Lung (tissue), 12 donors: ENCODE data around the gene NAXD. TPM values are rescaled to one million over a fixed set of nuclear protein-coding genes. Genes with fewer than 3 reads are reported as not detected.

Experiments
- ATAC-seq: fragments of 200-7000 bp; cut with Tn5 transposase; one replicate; pipeline ENCODE4 v1.9.1; 2020; ENCODE audit warnings: moderate number of reproducible peaks; ENCODE audit not compliant: insufficient read depth, low FRiP score
- DNase-seq, 3 donors: peaks; one replicate each; pipeline ENCODE4 v3.0.0-alpha.2; 2013 to 2017
- H3K27ac ChIP-seq, 2 donors: one replicate each; pipeline ENCODE4 v1.5.1; 2013; ENCODE audit warnings: mild to moderate bottlenecking in 2 of 2, moderate library complexity in 2 of 2, control low read depth in 1 of 2, inconsistent platforms in 1 of 2, low read depth in 1 of 2, low read length in 1 of 2
- H3K27me3 ChIP-seq, 3 donors: one replicate each; pipeline ENCODE4 v1.5.1; 2013; ENCODE audit warnings: low read length in 2 of 3; ENCODE audit not compliant: control insufficient read depth in 3 of 3, insufficient read depth in 3 of 3
- H3K36me3 ChIP-seq, 4 donors: one replicate each; pipeline ENCODE4 v1.5.1; 2013; ENCODE audit warnings: low read length in 4 of 4, mild to moderate bottlenecking in 1 of 4, moderate library complexity in 1 of 4; ENCODE audit not compliant: control insufficient read depth in 4 of 4, insufficient read depth in 4 of 4
- H3K4me1 ChIP-seq, 5 donors: one replicate each; pipeline ENCODE4 v1.5.1; 2013; ENCODE audit warnings: low read length in 5 of 5, mild to moderate bottlenecking in 2 of 5, moderate library complexity in 1 of 5; ENCODE audit not compliant: control insufficient read depth in 5 of 5, insufficient read depth in 5 of 5
- H3K4me3 ChIP-seq: one replicate; pipeline ENCODE4 v1.5.1; 2013; ENCODE audit warnings: mild to moderate bottlenecking, control low read depth, moderate library complexity
- H3K9ac ChIP-seq, 2 donors: one replicate each; pipeline ENCODE4 v1.5.1; 2013; ENCODE audit warnings: low read length in 2 of 2, control low read depth in 1 of 2; ENCODE audit not compliant: insufficient read depth in 1 of 2
- H3K9me3 ChIP-seq, 4 donors: one replicate each; pipeline ENCODE4 v1.5.1; 2013; ENCODE audit warnings: low read length in 3 of 4, mild to moderate bottlenecking in 1 of 4, moderate library complexity in 1 of 4; ENCODE audit not compliant: control insufficient read depth in 4 of 4, insufficient read depth in 3 of 4
- CTCF ChIP-seq: IDR thresholded peaks from 2 replicates; pipeline ENCODE4 v1.5.1; 2012; ENCODE audit warnings: mild to moderate bottlenecking; ENCODE audit errors: control extremely low read depth, extremely low read depth
- WGBS, 2 donors: extraction: QIAGEN DNeasy Blood & Tissue Kit; methylation state at CpG; one replicate each; pipeline ENCODE4 v1.1.7; 2013; 5-methylcytosine and 5-hydroxymethylcytosine counted together
- polyA plus RNA-seq, 2 donors: library from polyadenylated mRNA; stranded (reverse); fragments of 200-250 nt; gene quantifications; one replicate each; pipeline ENCODE4 v1.2.1, GENCODE V29; 2013
- total RNA-seq, 2 donors: library from RNA; depleted of rRNA in 1 of 2; stranded (reverse); fragments of >200 nt in 1 of 2; gene quantifications; one replicate each; pipeline ENCODE4 v1.2.1, GENCODE V29; 2014 to 2021
- donor health status: control.
- donor health status: control.
- donor health status: Bipolar disorder and iron deficiency.
- donor health status: healthy.
- donor health status: DM: yes; HTN: yes; CAD: no.

The NAXD gene
- total and polyA plus RNA-seq, 4 donors, result 24.1 to 28.9 (median 28.6) TPM

DNA sequence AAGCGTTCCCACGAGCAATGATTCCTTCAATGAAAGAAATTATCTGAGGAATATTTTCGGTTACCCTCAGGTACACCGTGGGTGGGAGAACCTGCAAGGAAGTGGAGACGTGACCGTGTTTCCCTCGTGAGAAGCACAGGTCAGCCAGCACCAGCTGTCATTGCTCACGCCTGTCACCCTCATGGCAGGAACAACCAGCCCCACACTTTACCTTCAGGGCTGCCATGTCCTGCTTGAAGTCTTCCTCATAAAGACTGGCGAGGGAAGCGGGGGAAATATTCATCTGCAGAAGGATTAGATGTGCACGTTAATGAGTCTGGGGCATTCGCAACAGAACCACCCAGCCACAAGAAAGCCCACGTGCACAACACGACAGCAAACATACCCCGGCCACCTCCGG is 72.4 kb downstream of the NAXD start:
- H3K36me3 ChIP-seq, result peaks cover 10 to 29% (median 19%) of the 10 kb centered on the region in 4 donors
- no peak for ATAC-seq
- WGBS, 2 donors, result 95 to 97% methylated on average over 16 of the region's 16 CpGs
- H3K27me3 ChIP-seq, result no peaks in the 10 kb centered on the region
- no peak overlapping the region for H3K9ac ChIP-seq
- H3K27ac ChIP-seq, result no peak overlapping the region
- H3K9me3 ChIP-seq, result no peaks in the 10 kb centered on the region
- peaks cover 0 to 8% (median 0%) of the 10 kb centered on the region in 5 donors for H3K4me1 ChIP-seq
- H3K4me3 ChIP-seq, result no peak overlapping the region
- no peak for DNase-seq
- TF ChIP-seq CTCF, result no peak

DNA sequence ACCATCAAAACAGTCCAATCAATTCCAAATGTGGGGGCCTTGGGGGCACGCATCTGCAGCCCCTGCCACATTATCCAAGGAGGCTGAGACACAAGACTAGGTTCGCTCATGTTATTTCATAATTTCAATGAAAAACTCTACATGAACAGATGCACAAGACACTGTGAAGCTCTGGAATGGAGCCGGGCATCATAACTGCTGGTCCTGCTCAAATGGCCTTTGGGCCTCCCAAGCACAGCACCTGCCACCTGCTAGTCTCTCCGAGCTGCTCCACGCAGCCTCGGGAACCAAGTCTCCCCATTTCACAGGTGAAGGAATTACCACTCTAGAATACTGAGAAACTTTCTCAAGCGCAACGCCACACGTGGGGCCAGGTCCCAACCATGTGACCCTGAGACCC is 73.7 kb downstream of the NAXD start:
- Histone ChIP-seq H3K4me3 (no peak overlapping the region), H3K27ac (no peak overlapping the region), H3K9ac (no peak overlapping the region), H3K27me3 (no peaks in the 10 kb centered on the region), H3K4me1 (peaks cover 0 to 7% (median 0%) of the 10 kb centered on the region in 5 donors), H3K9me3 (no peaks in the 10 kb centered on the region), H3K36me3 (peaks cover 9 to 28% (median 17%) of the 10 kb centered on the region in 4 donors)
- DNase-seq, result no peak
- no peak for TF ChIP-seq CTCF
- 90 to 91% methylated on average over 9 of the region's 9 CpGs for WGBS, 2 donors
- ATAC-seq, result no peak

Other genes starting within 250 kb of the NAXD start
- 10 to 100 TPM; 42.9 to 47.9 TPM for gene RAB20, start 53.8 kb upstream of the NAXD start, total RNA-seq
- 100 to 1,000 TPM in 1 of 2 donors, 10 to 100 TPM in 1; 35.8 to 118 TPM for gene RAB20, start 53.8 kb upstream of the NAXD start, polyA plus RNA-seq
- gene CARS2, start 90.6 kb downstream of the NAXD start, total RNA-seq, result 10 to 100 TPM; 61.9 to 79.5 TPM
- 100 to 1,000 TPM in 1 of 2 donors, 10 to 100 TPM in 1; 70.5 to 102 TPM for gene CARS2, start 90.6 kb downstream of the NAXD start, polyA plus RNA-seq
- 10 to 100 TPM; 13.7 to 20.4 TPM for gene ING1, start 98.2 kb downstream of the NAXD start, total RNA-seq
- gene ING1, start 98.2 kb downstream of the NAXD start, polyA plus RNA-seq, result 10 to 100 TPM in 1 of 2 donors, 1 to 10 TPM in 1; 8.8 to 20.6 TPM